HTR-8/SVneo (cell line): ENCODE results near the gene AUTS2.

Experiments used
- DNase-seq: peaks from one replicate; pipeline ENCODE4 v3.0.0; 2011; ENCODE audit warnings: low spot score, mixed read lengths; ENCODE audit not compliant: insufficient read length
- FAIRE-seq: peaks from 2 replicates; lab custom pipeline; 2011; peaks lifted over from hg19 to GRCh38; lab: Jason Lieb, UNC

The AUTS2 gene

DNA sequence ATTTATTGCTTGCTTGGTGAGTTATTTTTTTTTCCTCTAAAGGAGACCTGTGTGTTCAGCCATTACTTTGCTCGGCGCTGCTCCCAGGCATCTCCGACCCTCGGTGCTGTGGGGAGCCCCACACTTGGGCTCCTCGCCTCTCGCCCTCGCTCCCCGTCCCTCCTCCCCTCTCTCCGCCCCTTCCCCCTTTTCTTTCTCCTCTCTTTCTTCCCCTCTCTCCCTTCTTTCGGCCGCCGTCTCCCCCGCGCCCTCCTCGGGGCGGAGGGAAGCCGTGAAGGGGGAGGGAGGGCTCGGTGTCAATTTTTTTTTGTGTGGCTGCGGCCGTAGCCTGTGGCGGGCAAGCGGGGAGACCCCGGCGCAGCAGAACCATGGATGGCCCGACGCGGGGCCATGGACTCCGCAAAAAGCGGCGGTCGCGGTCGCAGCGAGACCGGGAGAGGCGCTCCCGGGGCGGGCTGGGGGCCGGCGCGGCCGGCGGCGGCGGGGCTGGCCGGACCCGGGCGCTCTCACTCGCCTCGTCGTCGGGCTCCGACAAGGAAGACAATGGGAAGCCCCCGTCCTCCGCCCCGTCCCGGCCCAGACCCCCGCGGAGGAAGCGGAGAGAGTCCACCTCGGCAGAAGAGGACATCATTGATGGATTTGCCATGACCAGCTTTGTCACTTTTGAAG is 1.1 kb downstream of the AUTS2 start:
- FAIRE-seq, result no peak
- no peak for DNase-seq

GRCh38 chr7:69599955-69600709 is 1.9 kb downstream of the AUTS2 start:
- FAIRE-seq (no peak), DNase-seq (no peak)

- FAIRE-seq (no peak), DNase-seq (no peak)
These were observed 2.6 kb downstream of the AUTS2 start for GRCh38 chr7:69600710-69601519.

DNA sequence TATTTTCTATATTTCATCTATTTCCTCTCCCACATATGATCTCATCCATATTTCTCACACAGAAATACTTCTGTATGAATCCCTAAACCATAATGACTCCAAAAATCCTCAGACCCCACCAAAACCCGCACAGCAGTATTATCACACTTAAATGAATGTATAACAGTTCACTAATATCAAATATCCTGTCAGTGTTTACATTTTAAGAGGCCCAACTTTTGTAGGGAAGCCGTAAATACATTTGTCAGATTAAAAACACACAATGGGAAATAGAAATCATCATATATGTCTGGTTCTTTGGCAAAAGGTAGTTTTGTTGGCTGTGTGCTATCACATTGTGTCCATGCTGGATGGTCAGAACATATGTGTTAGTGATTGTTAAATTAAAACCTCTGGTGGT is 4.2 kb downstream of the AUTS2 start:
- DNase-seq (no peak), FAIRE-seq (no peak)

- DNase-seq, result no peak
- FAIRE-seq, result no peak
These were observed 5.1 kb downstream of the AUTS2 start for GRCh38 chr7:69603351-69603750.

DNA sequence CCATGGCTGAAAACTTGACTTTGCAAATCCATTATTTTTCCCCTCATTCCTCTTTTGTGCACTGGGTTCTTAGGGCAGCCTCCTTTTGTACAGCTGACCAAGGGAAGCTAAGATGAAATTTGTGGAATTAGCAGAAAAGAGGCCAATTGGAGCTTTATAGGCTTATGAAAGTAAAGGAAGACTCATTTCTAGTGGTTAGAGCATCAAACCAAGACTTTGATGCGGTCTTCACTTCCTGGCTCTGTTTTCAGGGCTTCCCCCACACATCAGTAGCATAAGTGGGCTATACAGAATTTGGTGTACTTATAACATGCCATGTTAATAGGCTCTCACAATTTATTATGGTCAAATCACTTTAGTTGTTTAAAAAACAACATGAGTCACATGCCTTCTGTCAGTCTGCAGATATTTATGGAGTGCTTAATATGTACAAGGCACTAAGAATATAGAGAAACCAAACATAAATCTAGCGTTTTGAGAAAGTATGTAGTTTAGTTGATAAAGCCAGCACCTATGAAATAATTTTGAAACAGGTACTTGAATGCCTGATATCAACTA is 5.7 kb downstream of the AUTS2 start:
- DNase-seq (no peak), FAIRE-seq (no peak)

GRCh38 chr7:69605070-69605469 is 6.8 kb downstream of the AUTS2 start:
- DNase-seq (no peak), FAIRE-seq (no peak)

- FAIRE-seq, result no peak
- DNase-seq, result no peak
These were observed 7.3 kb downstream of the AUTS2 start for GRCh38 chr7:69605546-69605945.

DNA sequence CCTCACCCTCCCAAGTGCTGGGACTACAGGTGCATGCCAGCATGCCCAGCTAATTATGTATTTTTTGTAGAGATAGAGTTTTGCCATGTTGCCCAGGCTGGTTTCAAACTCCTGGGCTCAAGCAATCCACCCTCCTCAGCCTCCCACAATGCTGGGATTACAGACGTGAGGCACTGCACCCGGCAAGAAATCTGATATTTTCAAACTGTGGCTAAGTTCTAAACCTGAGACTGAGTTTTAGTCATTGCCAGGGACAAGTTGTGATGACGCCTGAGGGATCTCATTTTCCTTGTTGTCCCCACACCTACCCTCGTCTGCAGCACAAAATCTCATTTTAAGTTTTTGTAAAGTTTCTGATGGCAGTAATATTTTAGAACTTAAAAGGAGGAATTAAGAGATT is 9.8 kb downstream of the AUTS2 start:
- DNase-seq, result no peak
- no peak for FAIRE-seq

GRCh38 chr7:69608878-69609277 is 10.6 kb downstream of the AUTS2 start:
- FAIRE-seq, result no peak
- no peak for DNase-seq

- no peak for DNase-seq
- no peak for FAIRE-seq
These were observed 11.5 kb downstream of the AUTS2 start for GRCh38 chr7:69609541-69610373.

- no peak for DNase-seq
These were observed 12.3 kb downstream of the AUTS2 start for GRCh38 chr7:69610374-69611084.

DNA sequence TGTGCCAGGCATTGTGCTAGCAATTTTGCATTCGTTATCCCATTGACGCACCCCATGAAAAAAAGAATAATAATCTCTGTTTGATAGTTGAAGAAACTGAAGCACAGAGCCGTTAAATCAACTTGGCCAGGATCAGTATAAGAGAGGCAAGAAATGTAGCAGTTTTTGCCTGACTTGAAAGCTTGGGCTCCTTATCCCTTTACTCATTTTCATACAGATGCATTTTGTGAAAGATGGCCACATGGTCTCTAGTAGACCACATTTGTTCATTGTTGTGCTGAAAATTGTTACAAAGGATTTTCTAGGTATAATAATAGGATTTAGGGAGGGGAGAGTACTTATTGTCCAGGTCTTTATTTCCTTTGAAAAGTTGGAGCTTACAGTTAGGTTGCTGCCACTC is 14.7 kb downstream of the AUTS2 start:
- DNase-seq (no peak), FAIRE-seq (no peak)

More at GRCh38 chr7:69610374-69611084, 12.3 kb downstream of the AUTS2 start:
- FAIRE-seq, result no peak

GRCh38 chr7:69613846-69614245 is 15.6 kb downstream of the AUTS2 start:
- no peak for DNase-seq
- FAIRE-seq, result no peak

DNA sequence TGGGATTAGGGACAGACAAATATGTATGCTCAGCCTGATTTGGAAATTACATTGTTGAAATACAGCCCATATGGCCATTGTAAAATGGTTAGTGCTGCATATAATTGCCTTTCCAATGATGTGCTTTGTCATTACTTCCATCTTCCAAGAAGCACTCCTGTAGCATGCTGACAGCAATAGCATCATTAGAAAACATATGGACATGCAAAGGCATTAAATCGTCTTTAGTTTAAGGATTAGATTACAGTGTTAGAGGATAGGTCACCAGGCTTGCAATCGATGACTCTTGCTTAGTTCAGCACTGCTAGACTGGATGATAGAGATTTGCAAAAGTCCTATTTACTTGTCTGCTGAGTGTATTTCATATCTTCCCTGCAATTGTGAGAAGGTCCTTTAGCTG is 17.4 kb downstream of the AUTS2 start:
- DNase-seq (no peak), FAIRE-seq (no peak)

DNA sequence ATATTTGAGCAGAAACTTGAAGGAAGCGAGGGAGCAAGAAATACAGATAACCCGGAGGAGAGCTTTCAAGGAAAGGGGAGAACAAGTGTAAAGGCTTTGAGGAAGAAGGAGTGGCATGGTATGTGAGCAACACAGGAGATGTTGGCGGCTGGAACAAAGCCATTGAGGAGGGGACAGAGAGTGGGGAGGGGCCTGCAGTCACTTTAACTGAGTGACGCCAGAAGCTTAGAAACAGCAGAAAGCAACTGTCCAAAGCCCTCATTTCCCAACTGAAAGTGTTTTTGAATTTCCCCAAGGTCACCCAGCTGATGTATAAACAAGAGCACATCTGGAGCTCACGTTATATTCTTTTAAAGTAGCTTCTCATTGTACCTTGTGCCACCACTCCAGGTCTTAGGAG is 19.1 kb downstream of the AUTS2 start:
- FAIRE-seq, result no peak
- no peak for DNase-seq

- FAIRE-seq, result no peak
- DNase-seq, result no peak
These were observed 20.8 kb downstream of the AUTS2 start for GRCh38 chr7:69619054-69619453.

- no peak for DNase-seq
- FAIRE-seq, result no peak
These were observed 21.4 kb downstream of the AUTS2 start for GRCh38 chr7:69619635-69620034.

GRCh38 chr7:69620063-69620462 is 21.8 kb downstream of the AUTS2 start:
- no peak for FAIRE-seq
- no peak for DNase-seq
